MM.1S (cell line): ENCODE measurements around the gene DOCK4.

Experiments used
- DNase-seq: peaks from one replicate; pipeline ENCODE4 v3.0.0-alpha.2; 2015
- H2AFZ ChIP-seq: fragments of 300-600 bp; sonication (generic); 2 replicates; pipeline ENCODE4 v1.6.0; 2016; ENCODE audit warnings: antibody characterized with exemption, low read length
- H3F3A ChIP-seq: fragments of 300-600 bp; sonication (generic); 2 replicates; pipeline ENCODE4 v1.6.1; 2016; ENCODE audit warnings: mild to moderate bottlenecking, antibody characterized with exemption, low read length, moderate library complexity, mixed read lengths; ENCODE audit not compliant: insufficient read depth
- H3K27ac ChIP-seq: fragments of 300-600 bp; sonication (generic); 2 replicates; pipeline ENCODE4 v1.5.1; 2016; ENCODE audit warnings: mild to moderate bottlenecking, low read length
- H3K27me3 ChIP-seq: fragments of 300-600 bp; sonication (generic); replicated peaks from 2 replicates; pipeline ENCODE4 v1.6.0; 2016; ENCODE audit warnings: low read length; ENCODE audit not compliant: insufficient read depth
- H3K36me3 ChIP-seq: fragments of 300-600 bp; sonication (generic); replicated peaks from 2 replicates; pipeline ENCODE4 v1.6.1; 2016; ENCODE audit warnings: mild to moderate bottlenecking, low read length, mixed read lengths; ENCODE audit not compliant: insufficient read depth
- H3K4me1 ChIP-seq: fragments of 300-600 bp; sonication (generic); 2 replicates; pipeline ENCODE4 v1.6.1; 2016; ENCODE audit warnings: low read length, mixed read lengths
- H3K4me2 ChIP-seq: fragments of 300-600 bp; sonication (generic); 2 replicates; pipeline ENCODE4 v1.6.0; 2016; ENCODE audit warnings: low read depth, low read length
- H3K4me3 ChIP-seq: fragments of 300-600 bp; sonication (generic); 2 replicates; pipeline ENCODE4 v1.5.1; 2016; ENCODE audit warnings: low read length, mixed read lengths
- H3K79me2 ChIP-seq: fragments of 300-600 bp; sonication (generic); 2 replicates; pipeline ENCODE4 v1.6.1; 2016; ENCODE audit warnings: mixed run types, low read length, mixed read lengths
- H3K9ac ChIP-seq: fragments of 300-600 bp; sonication (generic); 2 replicates; pipeline ENCODE4 v1.6.1; 2016; ENCODE audit warnings: low read length, mixed read lengths
- H3K9me2 ChIP-seq: fragments of 300-600 bp; sonication (generic); replicated peaks from 2 replicates; pipeline ENCODE4 v1.6.1; 2016; ENCODE audit warnings: mild to moderate bottlenecking, low read length, mixed read lengths; ENCODE audit not compliant: insufficient read depth
- H3K9me3 ChIP-seq: fragments of 300-600 bp; sonication (generic); replicated peaks from 2 replicates; pipeline ENCODE4 v1.6.1; 2016; ENCODE audit warnings: mild to moderate bottlenecking, low read length, mixed read lengths; ENCODE audit not compliant: insufficient read depth
- H4K20me1 ChIP-seq: fragments of 300-600 bp; sonication (generic); 2 replicates; pipeline ENCODE4 v1.6.1; 2016; ENCODE audit warnings: mild to moderate bottlenecking, low read length, moderate library complexity, mixed read lengths; ENCODE audit not compliant: insufficient read depth
- CTCF ChIP-seq: fragments of 300-600 bp; sonication (generic); IDR thresholded peaks from 2 replicates; pipeline ENCODE4 v1.5.1; 2016; ENCODE audit warnings: antibody characterized with exemption, low read length, mixed read lengths
- EZH2 ChIP-seq: fragments of 300-600 bp; sonication (generic); optimal IDR thresholded peaks from 2 replicates; pipeline ENCODE3; 2017; ENCODE audit warnings: low read depth, mild to moderate bottlenecking, antibody characterized with exemption, low read length, mixed read lengths
- EZH2phosphoT487 ChIP-seq: fragments of 300-600 bp; sonication (generic); IDR thresholded peaks from 2 replicates; pipeline ENCODE4 v1.6.1; 2018; ENCODE audit warnings: antibody characterized with exemption, low read length

Gene DOCK4

GRCh38 chr7:111985798-111986197, 220.4 kb downstream of the DOCK4 start:
- Histone ChIP-seq H3K36me3 (peaks cover 11% of the 10 kb centered on the region; the same call in 1 of the 2 replicates), H3K9me3 (no peaks in the 10 kb centered on the region), H3K9me2 (no peaks in the 10 kb centered on the region), H3K79me2 (no peaks in the 10 kb centered on the region), H3K4me3 (no peak overlapping the region), H3K4me1 (peaks cover 31% of the 10 kb centered on the region), H3K27me3 (no peaks in the 10 kb centered on the region), H2AFZ (no peak overlapping the region), H3K4me2 (no peak overlapping the region), H3F3A (peaks cover 14% of the 10 kb centered on the region), H4K20me1 (no peaks in the 10 kb centered on the region), H3K9ac (no peak overlapping the region), H3K27ac (no peak overlapping the region)
- no peak for TF ChIP-seq EZH2phosphoT487
- no peak for TF ChIP-seq CTCF
- TF ChIP-seq EZH2, result no peak
- DNase-seq, result no peak

GRCh38 chr7:111982804-111983203, 223.4 kb downstream of the DOCK4 start:
- Histone ChIP-seq H3K79me2 (no peaks in the 10 kb centered on the region), H4K20me1 (no peaks in the 10 kb centered on the region), H3K36me3 (peaks cover 10% of the 10 kb centered on the region; the same call in 1 of the 2 replicates), H3K9me3 (no peaks in the 10 kb centered on the region), H2AFZ (no peak overlapping the region), H3F3A (peaks cover 20% of the 10 kb centered on the region), H3K4me3 (no peak overlapping the region), H3K4me2 (no peak overlapping the region), H3K9ac (no peak overlapping the region), H3K27me3 (no peaks in the 10 kb centered on the region), H3K4me1 (peaks cover 41% of the 10 kb centered on the region), H3K9me2 (no peaks in the 10 kb centered on the region), H3K27ac (no peak overlapping the region)
- no peak for DNase-seq
- no peak for TF ChIP-seq EZH2phosphoT487
- TF ChIP-seq EZH2, result no peak
- no peak for TF ChIP-seq CTCF

GRCh38 chr7:111982133-111982532, 224.1 kb downstream of the DOCK4 start:
- H3K4me2 ChIP-seq, result peak overlapping the region; percentile 58; the same call in 1 of the 2 replicates
- TF ChIP-seq CTCF (no peak), EZH2phosphoT487 (no peak), EZH2 (no peak)

More at GRCh38 chr7:111982133-111982532, 224.1 kb downstream of the DOCK4 start:
- H3K27me3 ChIP-seq, result no peaks in the 10 kb centered on the region
- no peaks in the 10 kb centered on the region for H4K20me1 ChIP-seq
- no peak overlapping the region for H3K4me3 ChIP-seq
- H3K9ac ChIP-seq, result no peak overlapping the region
- H3K4me1 ChIP-seq, result peaks cover 41% of the 10 kb centered on the region
- no peaks in the 10 kb centered on the region for H3K9me3 ChIP-seq
- H3K79me2 ChIP-seq, result no peaks in the 10 kb centered on the region
- H3K27ac ChIP-seq, result peak overlapping the region; percentile 75; the same call in 1 of the 2 replicates
- no peak for DNase-seq
- H3F3A ChIP-seq, result peaks cover 20% of the 10 kb centered on the region
- no peaks in the 10 kb centered on the region for H3K9me2 ChIP-seq
- H2AFZ ChIP-seq, result no peak overlapping the region
- H3K36me3 ChIP-seq, result peaks cover 9% of the 10 kb centered on the region; the same call in 1 of the 2 replicates
